ENCODE results near the gene SLC37A1. TPM values are rescaled to one million over a fixed set of nuclear protein-coding genes. Genes with fewer than 3 reads are reported as not detected.

SLC37A1 gene
- total and polyA plus RNA-seq, 2 of the 13 experiments (the other 11 are each of a cell fraction or from before 2014, with no cell fraction given): 0.22 to 0.40 TPM

DNA sequence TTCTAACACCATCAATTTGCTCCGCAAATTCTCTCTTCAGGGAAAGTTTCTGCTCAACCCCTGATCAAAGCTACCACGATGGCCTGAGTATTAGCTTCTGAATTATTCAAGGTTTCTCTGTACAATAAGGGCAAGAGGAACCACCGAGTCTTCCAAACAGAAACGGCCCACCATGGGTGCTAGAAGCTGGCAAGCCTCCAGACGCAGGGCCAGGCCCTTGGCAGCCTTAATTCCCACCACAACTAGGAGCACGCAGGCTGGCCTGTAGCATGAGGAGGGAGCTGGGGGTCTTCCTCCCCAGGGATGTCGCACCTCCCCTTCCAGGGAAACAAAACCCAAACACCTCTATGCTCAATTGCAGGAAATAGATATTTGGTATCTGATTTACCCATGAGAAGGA is 28.7 kb upstream of the SLC37A1 start:
- TF ChIP-seq ZKSCAN1 (IDR thresholded peaks at IDR 0.05; ENCODE audit: low read length) (no peak), MED1 (CRISPR knock-in tag; IDR thresholded peaks at IDR 0.05) (no peak), ARNTL (CRISPR knock-in tag; IDR thresholded peaks at IDR 0.05) (no peak), ZC3H4 (CRISPR knock-in tag; IDR thresholded peaks at IDR 0.05; ENCODE audit: borderline replicate concordance) (no peak), SNAPC2 (CRISPR knock-in tag; IDR thresholded peaks at IDR 0.05) (no peak), SIX4 (CRISPR knock-in tag; IDR thresholded peaks at IDR 0.05) (no peak), MTF2 (CRISPR knock-in tag; IDR thresholded peaks at IDR 0.05; ENCODE audit: borderline replicate concordance) (no peak), REPIN1 (CRISPR knock-in tag; IDR thresholded peaks at IDR 0.05; ENCODE audit: borderline replicate concordance, low read depth) (no peak), ZNF121 (CRISPR knock-in tag; IDR thresholded peaks at IDR 0.05) (no peak), ZNF605 (CRISPR knock-in tag; IDR thresholded peaks at IDR 0.05) (no peak), ZNF639 (CRISPR knock-in tag; conservative IDR thresholded peaks at IDR 0.05) (no peak)
- H3K79me2 ChIP-seq (ENCODE audit: insufficient read depth, low read length): no peaks in the 10 kb centered on the region
- H2AFZ ChIP-seq (ENCODE audit: low read length): no peak overlapping the region
- H3K4me2 ChIP-seq (ENCODE audit: low read depth, low read length): no peak overlapping the region
- no peaks in the 10 kb centered on the region for H4K20me1 ChIP-seq (ENCODE audit: insufficient read depth, low read length)
- H3K4me1 ChIP-seq (ENCODE audit: insufficient read depth, low read length): no peaks in the 10 kb centered on the region
- BruUV-seq (replicated peaks): no TSS peak
- intact Hi-C loops (cut with micrococcal nuclease; ENCODE audit: unreplicated experiment): no loop called here
- CTCF ChIA-PET (ENCODE audit: low intra/inter-chr PET ratio, low total read pairs): no interaction called here
- no peak overlapping the region for H3K9ac ChIP-seq (ENCODE audit: insufficient read depth, low read depth, low read length)
- WGBS (ENCODE audit: low lambda C conversion rate): 18% methylated on average over 5 of the region's 7 CpGs
- POLR2A ChIA-PET: no interaction called here
- H3K27ac ChIP-seq (ENCODE audit: extremely low read length, insufficient read depth, low read length): no peak overlapping the region
- no peaks in the 10 kb centered on the region for H3K36me3 ChIP-seq (replicated peaks in 1 of 2; ENCODE audit: control insufficient read depth in 1 of 2, insufficient read depth in 2 of 2, low read length in 2 of 2)
- H3K9me3 ChIP-seq (ENCODE audit: low read length): 0 out of 2 replicates have a peak, but pooled peaks cover 5% of the 10 kb centered on the region
- H3K27me3 ChIP-seq (ENCODE audit: control insufficient read depth in 1 of 2, insufficient read depth in 2 of 2, low read length in 2 of 2): peaks cover 1 to 21% of the 10 kb centered on the region in 2 experiments; a peak in 2 of 5 replicates
- in situ Hi-C loops (cut with HindIII; ENCODE audit: extremely low pct_ligation_motif_present, low pct_unique_long_range_greater_than_20kb): no loop called here
- FAIRE-seq: no peak
- DNase-seq (ENCODE audit: low spot score): no peak
- ATAC-seq: no peak
- H3K4me3 ChIP-seq (replicated peaks in 1 of 3; ENCODE audit: insufficient read depth in 1 of 3, low read depth in 2 of 3, low read length in 3 of 3): no peak overlapping the region

Data from HepG2 (cell line).